NCI-H345 treated with DMSO at 0.1 percent for 48 hours (cell line): ENCODE results near the gene ARL4C.
A peak's percentile ranks its signal among the peaks of the same experiment; 100 is the strongest.

Experiments used
- DNase-seq: peaks from one replicate; lab custom pipeline; 2025; ENCODE audit not compliant: unreplicated experiment; lab: John Stamatoyannopoulos, UW

Gene ARL4C

DNA sequence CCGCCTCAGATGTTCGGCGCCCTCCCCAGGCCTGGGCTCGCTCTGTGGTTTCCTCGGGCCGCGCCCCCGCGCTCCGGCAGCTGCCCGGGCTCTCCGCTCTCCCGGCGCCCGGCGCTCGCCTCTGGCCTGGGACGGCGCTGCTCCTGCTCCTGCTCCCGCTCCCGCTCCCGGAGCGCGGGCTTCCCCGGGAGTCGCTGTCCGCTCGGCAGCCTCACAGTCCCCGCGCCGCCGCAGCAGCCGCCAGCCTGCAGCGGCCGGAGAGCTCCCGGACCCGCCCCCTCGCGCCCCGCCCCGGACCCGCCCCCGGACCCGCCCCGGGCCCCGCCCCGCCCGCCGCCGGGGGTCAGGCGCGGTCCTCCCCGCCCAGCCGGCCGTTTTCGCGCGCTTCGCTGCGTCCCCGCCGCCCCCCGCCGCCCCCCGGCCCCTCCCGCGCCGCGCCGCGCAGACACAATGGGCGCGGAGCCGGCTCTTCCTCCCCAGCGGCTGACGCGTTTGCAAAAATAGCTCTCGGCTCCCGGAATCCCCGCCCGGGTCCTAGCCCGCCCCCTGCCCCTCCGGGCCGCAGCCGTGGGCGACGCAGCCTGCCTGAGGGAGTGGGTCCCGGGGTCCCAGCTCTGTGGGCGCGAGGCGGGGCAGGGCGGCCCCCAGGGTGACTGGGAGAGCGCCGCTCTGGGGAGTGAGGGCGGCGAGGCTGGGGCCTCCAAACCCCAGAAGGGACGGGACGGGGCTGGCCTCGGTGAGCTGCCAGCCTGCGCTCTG lies at the start of gene ARL4C:
TSS of gene ARL4C (minus strand) at position 247 of the 759 bp plus-strand sequence. CDS start 495 bp downstream, outside the sequence.
- peak; percentile 32 for DNase-seq

DNA sequence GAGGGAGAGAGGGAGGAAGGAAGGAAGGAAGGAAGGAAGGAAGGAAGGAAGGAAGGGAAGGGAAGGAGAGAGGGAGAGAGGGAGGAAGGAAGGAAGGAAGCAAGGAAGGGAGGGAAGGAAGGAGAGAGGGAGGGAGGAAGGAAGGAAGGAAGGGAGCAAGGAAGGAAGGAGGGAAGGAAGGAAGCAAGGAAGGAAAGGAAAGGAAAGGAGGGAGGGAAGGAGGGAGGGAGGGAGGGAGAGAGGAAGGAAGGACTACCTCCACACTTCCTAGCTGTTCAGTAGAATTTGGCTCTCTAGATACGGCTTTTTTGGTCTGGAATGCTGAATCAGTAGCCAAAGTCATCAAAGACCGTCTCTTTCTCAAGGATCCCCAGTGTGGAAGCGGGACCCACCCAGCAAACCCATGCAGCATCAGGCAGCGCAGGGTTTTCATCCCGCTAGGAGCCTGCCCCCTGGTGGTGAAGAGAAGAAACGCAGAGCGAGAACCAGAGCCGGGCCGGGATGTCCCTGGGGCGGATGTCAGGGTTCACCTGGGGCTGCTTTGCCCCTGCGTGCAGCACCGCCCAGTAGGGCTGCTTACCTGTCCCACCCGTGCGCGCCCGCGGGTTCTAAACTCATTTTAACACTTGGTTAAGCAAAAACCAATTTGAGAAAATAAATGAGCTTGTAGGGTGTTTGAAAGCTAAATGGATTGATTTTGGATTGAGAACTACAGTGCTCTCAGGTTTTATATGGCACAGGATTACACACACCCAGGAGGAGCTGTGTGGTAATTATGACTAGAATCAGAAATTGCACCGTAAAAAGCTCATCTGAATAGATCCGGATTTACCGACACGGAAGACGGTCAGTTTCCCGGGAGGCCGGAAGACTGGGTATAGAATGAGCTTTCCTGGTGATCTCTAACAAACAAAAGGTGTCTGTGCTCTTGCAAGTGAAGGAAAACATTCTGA lies 48.1 kb upstream of the ARL4C start:
- DNase-seq, result no peak

DNA sequence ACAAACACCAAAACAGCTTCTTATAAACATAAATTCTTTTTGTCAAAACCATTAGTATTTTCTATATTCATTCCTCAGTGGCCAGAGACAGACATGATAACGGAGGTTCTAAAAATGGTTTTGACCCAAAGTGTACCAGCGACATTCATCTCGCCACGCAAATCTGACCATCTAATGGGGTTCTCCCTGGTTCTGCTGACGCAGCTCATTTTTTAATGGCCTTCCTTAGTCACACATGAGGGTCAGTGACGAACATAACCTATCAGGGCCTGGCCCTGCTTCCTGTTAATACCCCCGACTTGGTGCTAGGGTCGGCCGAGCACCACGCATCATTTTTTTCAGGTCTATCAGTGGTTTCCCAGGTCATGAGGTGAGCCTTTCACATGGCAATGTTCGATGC lies 45.9 kb upstream of the ARL4C start:
- no peak for DNase-seq

GRCh38 chr2:234537929-234538328 lies 41.0 kb upstream of the ARL4C start:
- no peak for DNase-seq

DNA sequence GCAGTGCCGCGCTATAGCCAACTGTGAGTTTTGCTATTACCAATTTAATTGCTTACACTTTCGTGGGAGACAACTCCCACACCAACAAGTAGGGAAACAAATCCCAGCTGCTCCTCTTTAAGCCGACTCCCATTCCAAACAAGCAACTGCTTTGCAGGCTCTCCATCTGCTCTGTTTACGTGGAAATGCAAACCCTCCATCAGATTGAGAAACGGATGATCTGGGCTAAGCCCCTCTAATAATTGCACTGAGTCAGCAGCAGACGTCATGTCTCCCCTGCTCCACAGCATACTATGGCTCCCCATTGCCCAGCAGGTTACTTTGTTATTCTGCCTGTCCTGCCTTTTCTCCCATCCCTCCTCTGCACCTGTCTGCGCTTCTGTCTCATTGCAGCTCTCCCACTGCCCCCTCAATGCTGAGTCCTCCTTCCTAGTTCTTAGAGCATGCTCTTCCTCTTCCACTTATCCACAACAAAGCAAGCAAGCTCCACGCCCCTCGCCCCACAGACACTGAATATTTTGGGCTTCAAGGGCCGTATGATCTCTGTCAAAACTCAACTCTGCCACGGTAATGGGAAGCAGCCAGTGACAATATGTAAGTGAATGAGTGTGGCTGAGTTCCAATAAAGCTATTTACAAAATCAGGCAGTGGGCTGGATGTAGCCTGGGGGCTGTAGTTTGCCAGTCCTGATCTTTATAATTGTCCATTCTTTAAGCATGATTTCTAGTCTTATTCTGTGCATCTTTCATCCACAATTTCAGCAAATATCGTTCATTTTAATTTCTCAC lies 39.5 kb upstream of the ARL4C start:
- DNase-seq, result peak; percentile 73

DNA sequence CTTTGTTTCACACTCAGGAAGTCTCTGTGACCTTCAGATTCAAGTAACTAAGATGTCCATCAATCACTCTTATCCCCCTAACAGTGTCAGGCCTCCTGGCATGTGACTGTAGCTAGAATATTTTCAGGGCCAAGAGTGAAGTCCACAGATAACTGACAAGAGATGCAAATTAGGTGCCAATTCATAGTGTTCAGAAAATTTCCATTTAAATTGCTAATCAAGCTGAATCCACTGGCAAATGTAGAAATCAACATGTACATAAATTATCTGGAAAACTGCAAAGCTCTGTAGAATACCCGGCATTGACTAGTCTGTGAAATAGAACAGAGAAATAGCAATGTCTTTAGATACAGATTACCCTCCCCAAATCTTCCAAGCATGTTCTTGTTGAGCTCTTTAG lies 38.6 kb upstream of the ARL4C start:
- DNase-seq, result no peak

GRCh38 chr2:234534515-234534914 lies 37.6 kb upstream of the ARL4C start:
- DNase-seq, result peak; percentile 46

DNA sequence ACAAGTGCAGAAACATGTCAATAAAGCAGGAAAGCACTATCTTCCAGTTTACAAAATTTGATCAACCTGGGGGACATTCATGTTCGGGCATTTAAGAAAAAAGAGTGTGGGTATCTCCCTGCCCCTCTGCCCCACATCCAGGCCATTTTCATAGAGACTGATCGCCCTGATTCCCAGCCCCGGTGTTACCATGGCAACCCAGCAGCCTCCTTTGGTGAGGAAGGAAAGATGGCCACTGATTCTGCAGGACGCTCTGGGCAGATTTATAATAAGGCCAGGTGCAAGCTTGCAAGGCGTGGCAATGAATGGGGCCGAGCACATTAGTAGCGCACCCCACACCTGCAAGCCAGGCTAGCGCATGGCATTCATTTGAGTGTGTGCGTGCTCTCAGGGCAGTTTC lies 36.7 kb upstream of the ARL4C start:
- DNase-seq, result peak; percentile 86

GRCh38 chr2:234528410-234529148 lies 31.7 kb upstream of the ARL4C start:
- DNase-seq, result no peak

DNA sequence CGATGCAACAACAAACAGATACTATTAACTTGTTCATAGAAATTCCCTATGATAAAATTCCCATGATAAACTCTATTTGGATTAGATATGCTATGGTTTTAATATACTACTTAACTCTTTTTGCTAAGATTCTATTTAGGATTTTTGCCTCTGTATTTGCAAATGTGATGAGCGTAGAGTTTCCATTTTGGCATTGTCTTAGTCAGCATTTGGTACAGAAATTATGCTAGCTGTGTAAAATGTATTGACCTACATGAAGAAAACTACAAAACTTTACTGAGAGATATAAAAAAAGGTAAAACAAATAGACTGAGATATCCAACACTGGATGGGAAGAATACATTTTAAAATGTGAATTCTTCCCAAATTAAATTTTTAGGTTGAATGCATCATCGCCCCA lies 29.8 kb upstream of the ARL4C start:
- no peak for DNase-seq

GRCh38 chr2:234521536-234521935 lies 24.7 kb upstream of the ARL4C start:
- peak; percentile 50 for DNase-seq

DNA sequence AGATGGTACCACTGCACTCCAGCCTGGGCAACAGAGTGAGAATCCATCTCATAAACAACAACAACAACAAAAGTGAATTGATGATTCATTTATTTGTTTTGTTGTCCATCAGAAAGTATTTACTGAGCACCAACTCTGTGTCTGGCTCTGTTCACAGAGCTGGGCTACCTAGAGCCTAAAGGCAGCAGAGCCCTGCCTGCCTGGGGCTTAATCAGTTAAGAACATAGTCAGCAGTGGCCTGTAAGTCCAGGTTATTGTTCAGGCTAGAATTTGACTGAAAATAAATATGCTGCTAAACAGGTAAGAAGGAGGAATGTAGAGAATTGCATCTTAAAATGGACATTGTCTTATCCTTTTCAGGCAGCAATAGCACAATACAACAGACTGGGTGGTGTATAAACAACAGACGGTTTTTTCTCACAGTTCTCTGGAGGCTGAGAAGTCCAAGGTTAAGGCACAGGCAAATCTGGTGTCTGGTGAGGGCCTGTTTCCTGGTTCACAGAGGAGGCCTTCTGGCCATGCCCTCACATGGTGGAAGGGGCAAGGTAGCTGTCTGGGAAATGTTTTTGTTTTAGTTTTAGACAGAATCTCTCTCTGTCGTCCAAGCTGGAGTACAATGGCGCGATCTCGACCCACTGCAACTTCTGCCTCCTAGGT lies 22.2 kb upstream of the ARL4C start:
- no peak for DNase-seq

DNA sequence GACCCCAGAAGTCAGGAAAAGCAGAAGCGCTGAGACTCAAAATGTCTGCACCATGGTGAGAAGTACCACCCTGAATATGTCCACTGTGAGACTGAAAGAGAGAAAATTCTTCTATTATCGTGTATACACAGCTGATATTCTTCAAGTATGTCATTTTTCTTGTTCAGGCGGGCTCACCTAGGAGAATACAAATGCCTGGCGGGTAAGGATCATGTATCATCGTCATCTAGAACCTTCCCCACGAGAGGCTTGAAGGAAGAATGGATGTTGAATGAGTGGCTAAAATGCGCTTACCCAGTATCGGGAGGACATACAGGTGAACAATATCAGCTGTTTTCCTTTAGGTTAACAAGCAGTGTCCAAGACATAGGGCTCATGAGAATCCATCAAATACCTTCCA lies 21.1 kb upstream of the ARL4C start:
- DNase-seq, result no peak

GRCh38 chr2:234514873-234515638 lies 18.2 kb upstream of the ARL4C start:
- no peak for DNase-seq

DNA sequence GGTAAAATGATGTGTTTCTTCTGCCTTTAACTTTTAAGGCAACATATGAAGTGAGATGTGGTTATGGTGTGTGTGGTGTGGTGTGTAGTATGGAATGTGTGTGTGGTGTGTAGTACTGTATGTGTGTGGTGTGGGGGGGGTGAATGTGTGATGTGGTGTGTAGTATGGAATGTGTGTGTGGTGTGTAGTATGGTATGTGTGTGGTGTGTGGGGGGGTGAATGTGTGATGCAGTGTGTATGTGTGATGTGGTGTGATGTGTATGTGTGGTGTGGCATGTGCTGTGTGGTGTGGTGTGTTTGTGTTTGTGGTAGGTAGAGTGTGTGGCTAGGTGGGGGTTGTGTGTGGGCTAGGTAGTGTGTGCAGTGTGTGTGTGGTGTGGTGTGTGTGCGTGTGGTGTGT lies 17.2 kb upstream of the ARL4C start:
- DNase-seq, result no peak

DNA sequence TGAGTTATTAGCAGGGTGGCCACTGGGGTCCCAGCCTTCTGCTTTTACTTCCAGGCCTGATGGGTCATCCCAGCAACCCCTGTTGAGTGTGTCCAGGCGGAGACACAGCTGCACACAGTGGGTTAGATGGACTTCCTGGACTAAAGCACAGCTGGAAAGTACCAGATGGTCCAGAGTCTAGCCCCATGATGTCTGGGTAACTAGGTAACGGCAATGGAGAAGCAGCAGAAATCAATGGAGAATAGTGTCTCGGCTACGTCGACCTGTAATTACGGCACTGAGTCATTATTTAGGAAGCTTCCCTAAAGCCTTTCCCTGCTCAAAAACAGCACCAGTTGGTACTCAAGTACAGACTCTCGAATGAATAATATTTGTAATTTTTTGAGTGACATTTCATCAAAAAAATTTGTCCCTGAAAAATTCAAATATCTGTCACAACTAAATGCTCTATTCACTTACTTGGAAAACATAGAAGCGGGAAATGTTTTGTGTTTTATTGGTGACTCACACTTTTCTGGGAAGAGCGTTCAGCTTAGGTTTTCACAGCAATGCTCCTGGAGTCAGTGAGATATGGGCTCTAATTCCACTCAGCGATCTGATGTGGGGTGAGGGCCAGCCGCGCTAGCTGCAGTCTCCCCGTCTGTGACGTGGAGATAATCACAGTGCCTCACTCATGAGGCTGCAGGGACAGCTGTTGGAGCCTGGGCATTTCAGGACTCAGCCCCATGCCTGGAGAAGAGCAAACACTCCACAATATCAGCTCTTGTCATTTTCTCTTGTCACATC lies 16.2 kb upstream of the ARL4C start:
- DNase-seq, result peak; percentile 62

DNA sequence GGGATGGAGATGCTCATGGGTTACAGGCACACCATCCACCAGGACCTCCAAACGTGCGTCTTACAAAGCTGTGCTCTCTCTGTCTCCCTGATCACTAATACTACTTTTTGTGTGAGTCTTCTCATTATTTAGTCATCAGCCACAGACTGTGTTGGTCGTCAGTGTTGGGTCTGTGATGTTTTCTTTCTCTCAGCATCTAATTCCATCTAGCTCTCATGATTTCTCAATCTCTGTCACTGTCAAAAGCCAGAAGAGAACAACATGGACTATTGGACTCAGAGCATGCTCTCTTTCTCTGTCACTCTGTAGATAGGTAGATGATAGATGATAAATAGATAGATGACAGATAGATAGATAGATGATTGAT lies 6.0 kb upstream of the ARL4C start:
- DNase-seq, result no peak

DNA sequence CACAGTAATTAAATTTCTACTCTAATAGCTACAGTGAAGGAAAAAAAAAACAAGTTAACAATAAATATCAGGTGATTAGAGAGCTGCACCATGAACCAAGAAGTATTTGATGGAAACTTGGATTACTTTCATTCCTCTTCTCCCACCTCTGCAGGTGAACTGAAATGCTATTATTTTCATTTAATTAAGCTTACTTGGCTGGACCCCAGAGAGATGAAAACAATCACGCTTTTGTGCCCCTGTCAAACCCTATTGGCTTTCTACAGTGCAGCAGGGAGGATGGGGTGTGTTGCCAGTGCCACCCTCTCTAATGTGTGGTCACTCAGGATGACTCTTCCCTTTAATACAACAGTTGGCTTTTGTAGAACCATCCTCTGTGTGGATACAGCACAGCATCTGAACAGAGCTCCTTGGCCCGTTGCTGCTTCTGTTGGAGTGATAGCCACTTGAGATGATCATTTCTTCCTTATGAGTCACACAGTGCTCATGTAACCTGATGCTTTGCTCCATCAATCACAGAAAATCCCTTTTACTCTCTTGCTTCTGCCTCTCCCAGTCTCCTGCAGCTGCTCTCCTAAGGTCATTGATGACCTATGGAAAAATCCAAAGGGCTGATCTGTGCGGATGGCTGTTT lies 5.5 kb upstream of the ARL4C start:
- no peak for DNase-seq
